Hair follicular keratinocyte (primary cell): ENCODE results near the gene OR2A2. TPM values are rescaled to one million over a fixed set of nuclear protein-coding genes. Genes with fewer than 3 reads are reported as not detected.

Source experiments
- total RNA-seq: library from RNA; depleted of rRNA; stranded (reverse); fragments of >200 nt; gene quantifications from 2 replicates; pipeline ENCODE4 v1.2.3, GENCODE V29; 2015

OR2A2 gene, protein sequence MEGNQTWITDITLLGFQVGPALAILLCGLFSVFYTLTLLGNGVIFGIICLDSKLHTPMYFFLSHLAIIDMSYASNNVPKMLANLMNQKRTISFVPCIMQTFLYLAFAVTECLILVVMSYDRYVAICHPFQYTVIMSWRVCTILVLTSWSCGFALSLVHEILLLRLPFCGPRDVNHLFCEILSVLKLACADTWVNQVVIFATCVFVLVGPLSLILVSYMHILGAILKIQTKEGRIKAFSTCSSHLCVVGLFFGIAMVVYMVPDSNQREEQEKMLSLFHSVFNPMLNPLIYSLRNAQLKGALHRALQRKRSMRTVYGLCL
- total RNA-seq = not detected in 2 replicates

DNA sequence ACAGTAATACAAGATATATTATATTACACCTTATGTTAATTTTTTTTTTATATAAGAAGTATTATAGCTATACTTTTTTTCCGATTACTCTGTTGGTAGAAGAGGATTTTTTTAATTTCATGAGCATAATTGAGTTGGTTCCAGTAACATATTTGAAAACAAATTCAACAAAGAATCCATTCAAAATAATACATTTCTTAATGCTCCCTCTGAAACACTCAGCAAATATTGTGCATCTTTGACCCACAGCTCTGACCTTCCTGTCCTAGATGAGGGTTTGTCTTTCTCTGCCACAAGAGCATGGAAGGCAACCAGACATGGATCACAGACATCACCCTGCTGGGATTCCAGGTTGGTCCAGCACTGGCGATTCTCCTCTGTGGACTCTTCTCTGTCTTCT is at the start of gene OR2A2:
Gene OR2A2, plus strand, starts transcription at position 301 of the 400 bp plus-strand sequence. Its CDS starts 0 bp downstream, at position 301.

DNA sequence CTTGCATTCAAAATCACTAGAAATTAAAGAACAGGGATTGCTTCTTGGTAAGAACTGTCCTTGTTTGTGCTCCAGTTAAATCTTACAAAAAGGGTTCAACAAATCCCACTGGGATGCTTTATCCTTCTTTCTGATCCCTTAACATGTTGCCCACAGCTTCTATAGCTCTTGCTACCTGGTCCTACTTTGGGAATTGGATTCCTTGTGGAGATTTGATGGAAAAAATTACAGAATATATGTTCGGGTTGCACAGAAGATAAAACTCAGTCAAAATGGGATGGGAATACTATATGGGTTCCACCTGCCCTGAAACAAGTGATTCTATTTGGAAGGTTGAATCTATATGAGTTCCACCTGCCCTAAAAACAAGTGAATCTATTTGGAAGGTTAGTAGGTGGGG is 39.9 kb upstream of the OR2A2 start, which contains the start of gene OR2A25:
Gene OR2A25, plus strand, starts transcription at position 301 of the 400 bp plus-strand sequence. CDS start 4,409 bp downstream, outside the sequence.

DNA sequence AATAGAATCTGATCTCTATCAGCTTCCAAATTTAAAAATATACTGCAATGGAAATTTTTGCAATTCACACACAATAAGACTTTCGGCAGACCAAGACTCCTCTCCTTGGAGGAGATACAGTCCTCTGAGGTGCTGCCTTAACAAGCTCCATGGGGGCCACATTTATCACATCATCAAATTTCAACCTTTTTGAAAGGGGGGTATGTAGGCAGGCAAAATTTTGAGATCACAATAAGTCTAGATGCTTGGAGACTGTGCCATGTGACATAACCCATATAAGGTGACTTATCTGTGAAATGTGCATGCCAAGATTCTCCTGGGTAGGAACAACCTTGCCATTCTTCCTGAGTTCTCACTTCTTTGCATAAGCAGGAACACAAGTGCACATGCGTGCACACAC is 23.4 kb upstream of the OR2A2 start, which contains the start of gene OR2A12:
Gene OR2A12, plus strand, starts transcription at position 301 of the 400 bp plus-strand sequence. CDS start 8,830 bp downstream, outside the sequence.

DNA sequence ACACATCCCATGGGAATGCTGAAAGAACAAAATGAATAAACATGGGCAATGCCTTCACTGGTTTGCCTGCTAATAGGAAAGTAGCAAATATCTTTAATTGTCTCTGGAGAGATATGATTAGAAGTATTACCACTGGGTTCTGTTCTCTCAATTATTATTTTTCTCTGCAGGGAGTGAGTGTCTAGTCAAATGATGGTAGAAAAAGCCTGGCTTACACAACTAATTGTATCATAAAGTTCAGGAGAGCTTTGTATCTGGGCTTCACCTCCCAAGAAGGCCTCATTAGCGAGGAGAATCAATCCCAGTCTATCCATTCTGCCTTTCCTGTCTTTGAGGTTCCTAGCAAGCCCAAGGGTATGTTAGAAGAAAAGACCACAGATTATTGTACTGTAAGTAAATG is 13.5 kb downstream of the OR2A2 start, which contains the start of gene OR2A14:
Gene OR2A14, plus strand, starts transcription at position 301 of the 400 bp plus-strand sequence. CDS start 5,937 bp downstream, outside the sequence.

Other genes with a start within 250 kb of the OR2A2 start
- gene TCAF1, start 207.4 kb upstream of the OR2A2 start, total RNA-seq = 25.6 and 31.2 TPM in 2 replicates
- not detected in 2 replicates for gene OR2F2, start 174.3 kb upstream of the OR2A2 start, total RNA-seq
- gene OR2F1, start 154.7 kb upstream of the OR2A2 start, total RNA-seq = not detected in 2 replicates
- gene OR6B1, start 109.3 kb upstream of the OR2A2 start, total RNA-seq = not detected in 2 replicates
- not detected in 2 replicates for gene OR2A5, start 60.6 kb upstream of the OR2A2 start, total RNA-seq
- gene OR2A25, start 39.8 kb upstream of the OR2A2 start, total RNA-seq = not detected in 2 replicates
- not detected in 2 replicates for gene OR2A12, start 23.3 kb upstream of the OR2A2 start, total RNA-seq
- not detected in 2 replicates for gene OR2A14, start 13.6 kb downstream of the OR2A2 start, total RNA-seq
- gene CTAGE4, start 73.9 kb downstream of the OR2A2 start, total RNA-seq = 0.46 and 1.0 TPM in 2 replicates
- gene ARHGEF35, start 86.2 kb downstream of the OR2A2 start, total RNA-seq = 7.5 and 11.0 TPM in 2 replicates
- gene OR2A42, start 130.0 kb downstream of the OR2A2 start, total RNA-seq = not detected in 2 replicates
- 1.1 and 4.1 TPM in 2 replicates for gene OR2A7, start 155.2 kb downstream of the OR2A2 start, total RNA-seq
- 3.4 and 3.7 TPM in 2 replicates for gene CTAGE8, start 159.7 kb downstream of the OR2A2 start, total RNA-seq
- gene OR2A1, start 202.8 kb downstream of the OR2A2 start, total RNA-seq = 0.11 TPM in 1 of 2 replicates, not detected in the other
- 33.8 and 35.5 TPM in 2 replicates for gene ARHGEF5, start 245.8 kb downstream of the OR2A2 start, total RNA-seq